ENCODE results near the gene WFDC11.

DNA sequence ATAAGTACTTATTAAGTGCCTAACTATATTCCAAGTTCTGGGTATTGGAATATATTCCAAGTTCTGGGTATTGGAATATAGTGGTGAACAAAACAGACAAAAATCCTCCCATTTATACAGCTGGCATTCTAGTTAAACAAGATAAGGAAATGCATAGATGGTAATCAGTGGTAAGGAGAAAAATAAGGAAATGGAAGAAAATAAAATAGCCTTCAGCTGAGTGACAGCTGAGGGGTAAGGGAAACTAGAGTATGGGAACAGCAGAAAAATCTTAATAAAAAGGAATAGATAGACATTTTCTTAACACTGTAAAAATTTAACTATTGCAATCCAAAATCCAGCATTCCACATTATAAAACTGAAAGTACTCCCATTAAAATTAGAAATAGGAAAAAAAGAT, 57.7 kb downstream of the WFDC11 start:
- TF ChIP-seq POLR2A (IDR thresholded peaks at IDR 0.05) (no peak), EP300 (IDR thresholded peaks at IDR 0.05) (no peak), POLR2AphosphoS5 (IDR thresholded peaks at IDR 0.05) (no peak)
- TF ChIP-seq, protein P1, sequence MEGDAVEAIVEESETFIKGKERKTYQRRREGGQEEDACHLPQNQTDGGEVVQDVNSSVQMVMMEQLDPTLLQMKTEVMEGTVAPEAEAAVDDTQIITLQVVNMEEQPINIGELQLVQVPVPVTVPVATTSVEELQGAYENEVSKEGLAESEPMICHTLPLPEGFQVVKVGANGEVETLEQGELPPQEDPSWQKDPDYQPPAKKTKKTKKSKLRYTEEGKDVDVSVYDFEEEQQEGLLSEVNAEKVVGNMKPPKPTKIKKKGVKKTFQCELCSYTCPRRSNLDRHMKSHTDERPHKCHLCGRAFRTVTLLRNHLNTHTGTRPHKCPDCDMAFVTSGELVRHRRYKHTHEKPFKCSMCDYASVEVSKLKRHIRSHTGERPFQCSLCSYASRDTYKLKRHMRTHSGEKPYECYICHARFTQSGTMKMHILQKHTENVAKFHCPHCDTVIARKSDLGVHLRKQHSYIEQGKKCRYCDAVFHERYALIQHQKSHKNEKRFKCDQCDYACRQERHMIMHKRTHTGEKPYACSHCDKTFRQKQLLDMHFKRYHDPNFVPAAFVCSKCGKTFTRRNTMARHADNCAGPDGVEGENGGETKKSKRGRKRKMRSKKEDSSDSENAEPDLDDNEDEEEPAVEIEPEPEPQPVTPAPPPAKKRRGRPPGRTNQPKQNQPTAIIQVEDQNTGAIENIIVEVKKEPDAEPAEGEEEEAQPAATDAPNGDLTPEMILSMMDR (IDR thresholded peaks at IDR 0.05) = no peak
